Measurements from ENCODE around the gene FOXR1. TPM values are rescaled to one million over a fixed set of nuclear protein-coding genes. Genes with fewer than 3 reads are reported as not detected.

Gene FOXR1
- total RNA-seq, 3 donors from 2014 or later = not detected

DNA sequence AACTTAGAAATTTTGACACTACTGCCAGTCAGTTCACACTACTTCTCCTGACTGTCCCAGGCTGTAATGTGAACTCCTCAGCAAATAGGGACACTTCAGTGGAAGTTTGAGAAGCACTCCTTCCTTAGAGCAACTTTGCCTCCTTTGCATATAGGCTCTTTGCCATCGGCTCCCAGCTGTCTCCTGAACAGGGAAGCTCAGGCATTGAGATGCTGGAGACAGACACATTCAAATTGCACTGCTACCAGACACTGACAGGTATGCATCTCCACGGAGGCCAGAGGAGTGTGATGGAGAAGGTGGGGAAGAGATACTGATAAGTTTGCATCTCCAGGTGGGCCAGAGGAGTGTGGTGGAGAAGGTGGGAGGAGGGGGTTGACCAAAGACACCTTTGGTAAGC is 48.4 kb downstream of the FOXR1 start:
- H3K4me3 ChIP-seq = peak overlapping the region; percentile 73 to 98 (median 89)
- TF ChIP-seq CTCF (IDR thresholded peaks at IDR 0.05) (no peak), POLR2A (IDR thresholded peaks at IDR 0.05) (no peak), POLR2AphosphoS5 (IDR thresholded peaks at IDR 0.05) (no peak)
- intact Hi-C loops (cut with DNase I; ENCODE audit: low total_unique reads) = no loop called here
- H3K27me3 ChIP-seq = no peaks in the 10 kb centered on the region
- H3K36me3 ChIP-seq = no peaks in the 10 kb centered on the region
- no peak for DNase-seq (ENCODE audit: low spot score in 2 of 2)
- H3K27ac ChIP-seq = no peak overlapping the region
- no peaks in the 10 kb centered on the region for H3K9me3 ChIP-seq
- peaks cover 4 to 17% of the 10 kb centered on the region in 2 donors for H3K4me1 ChIP-seq

DNA sequence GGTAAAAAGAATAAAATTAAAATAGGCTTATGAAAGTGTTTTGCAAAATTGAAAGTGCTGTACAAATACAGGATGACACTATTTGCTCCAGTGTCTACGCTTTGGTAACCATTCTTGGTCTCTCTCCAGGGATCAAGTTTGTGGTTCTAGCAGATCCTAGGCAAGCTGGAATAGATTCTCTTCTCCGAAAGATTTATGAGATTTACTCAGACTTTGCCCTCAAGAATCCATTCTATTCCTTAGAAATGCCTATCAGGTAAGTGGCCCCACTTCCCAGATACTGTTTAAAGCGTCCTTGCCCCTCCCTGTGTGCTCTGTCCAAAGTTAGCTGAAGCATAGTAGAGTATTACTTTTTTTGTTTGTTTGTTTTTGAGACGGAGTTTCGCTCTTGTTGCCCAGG is 50.1 kb downstream of the FOXR1 start:
- H3K4me1 ChIP-seq = peaks cover 4 to 17% of the 10 kb centered on the region in 2 donors
- H3K36me3 ChIP-seq = no peaks in the 10 kb centered on the region
- H3K4me3 ChIP-seq = no peak overlapping the region
- H3K27ac ChIP-seq = no peak overlapping the region
- TF ChIP-seq CTCF (IDR thresholded peaks at IDR 0.05) (no peak), POLR2AphosphoS5 (IDR thresholded peaks at IDR 0.05) (no peak), POLR2A (IDR thresholded peaks at IDR 0.05) (no peak)
- intact Hi-C loops (cut with DNase I; ENCODE audit: low total_unique reads) = no loop called here
- H3K27me3 ChIP-seq = no peaks in the 10 kb centered on the region
- no peaks in the 10 kb centered on the region for H3K9me3 ChIP-seq
- DNase-seq (ENCODE audit: low spot score in 2 of 2) = no peak

DNA sequence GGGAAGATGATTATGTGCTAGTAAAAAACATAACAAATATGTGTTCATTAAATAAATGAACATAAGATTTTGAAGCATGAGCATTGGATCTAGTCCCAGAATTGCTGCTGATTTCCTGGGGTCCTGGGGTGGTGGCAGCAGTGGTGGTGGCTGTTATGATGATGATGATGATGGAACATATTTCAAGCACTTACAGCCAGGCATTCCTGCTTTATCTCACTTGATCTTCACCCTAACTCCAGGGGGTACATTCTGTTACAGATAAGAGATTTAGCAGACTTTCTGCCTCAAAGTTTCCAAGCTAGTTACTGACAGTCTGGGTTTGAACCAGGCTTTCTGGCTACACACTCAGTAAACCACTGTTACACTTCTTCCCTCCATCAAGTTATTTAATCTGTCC is 52.2 kb downstream of the FOXR1 start:
- Histone ChIP-seq H3K36me3 (no peaks in the 10 kb centered on the region), H3K27me3 (no peaks in the 10 kb centered on the region), H3K4me3 (no peak overlapping the region), H3K4me1 (peaks cover 4 to 23% of the 10 kb centered on the region in 2 donors), H3K27ac (peak overlapping the region in 1 of 2 donors; percentile 67), H3K9me3 (no peaks in the 10 kb centered on the region)
- intact Hi-C loops (cut with DNase I; ENCODE audit: low total_unique reads) = no loop called here
- DNase-seq (ENCODE audit: low spot score in 2 of 2) = no peak
- TF ChIP-seq POLR2A (IDR thresholded peaks at IDR 0.05) = no peak
- TF ChIP-seq POLR2AphosphoS5 (IDR thresholded peaks at IDR 0.05) = no peak
- no peak for TF ChIP-seq CTCF (IDR thresholded peaks at IDR 0.05)

GRCh38 chr11:119024430-119025098 is 53.0 kb downstream of the FOXR1 start:
- no peaks in the 10 kb centered on the region for H3K27me3 ChIP-seq
- intact Hi-C loops (cut with DNase I; ENCODE audit: low total_unique reads) = no loop called here
- peak overlapping the region; percentile 10 to 67 for H3K27ac ChIP-seq
- no peak for TF ChIP-seq POLR2AphosphoS5 (IDR thresholded peaks at IDR 0.05)
- no peak for TF ChIP-seq POLR2A (IDR thresholded peaks at IDR 0.05)
- TF ChIP-seq CTCF (IDR thresholded peaks at IDR 0.05) = no peak
- no peaks in the 10 kb centered on the region for H3K36me3 ChIP-seq
- no peaks in the 10 kb centered on the region for H3K9me3 ChIP-seq
- DNase-seq (ENCODE audit: low spot score in 2 of 2) = no peak
- H3K4me1 ChIP-seq = peaks cover 4 to 31% of the 10 kb centered on the region in 2 donors
- H3K4me3 ChIP-seq = peak overlapping the region in 2 of 3 donors; percentile 13 to 18

- Histone ChIP-seq H3K9me3 (no peaks in the 10 kb centered on the region), H3K27ac (peak overlapping the region; percentile 10 to 67), H3K4me1 (peaks cover 2 to 31% of the 10 kb centered on the region in 2 donors), H3K27me3 (no peaks in the 10 kb centered on the region), H3K4me3 (peak overlapping the region in 1 of 3 donors; percentile 18), H3K36me3 (no peaks in the 10 kb centered on the region)
- intact Hi-C loops (cut with DNase I; ENCODE audit: low total_unique reads) = no loop called here
- no peak for DNase-seq (ENCODE audit: low spot score in 2 of 2)
- TF ChIP-seq POLR2AphosphoS5 (IDR thresholded peaks at IDR 0.05) = no peak
- no peak for TF ChIP-seq CTCF (IDR thresholded peaks at IDR 0.05)
These were observed 53.5 kb downstream of the FOXR1 start for GRCh38 chr11:119025099-119025473.

Measured in breast epithelium (tissue), 4 donors.